GOT3 (cell line): ENCODE results near the gene ZSWIM4.
"Not testable (repeated sequence)": the region's sequence is repeated elsewhere in the genome, so short reads cannot be mapped to it uniquely, and the experiment has no call there.

Experiments used
- DNase-seq: peaks from one replicate; lab custom pipeline; 2025; ENCODE audit warnings: mixed read lengths; lab: John Stamatoyannopoulos, UW

ZSWIM4 gene

GRCh38 chr19:13850910-13851733, 55.9 kb downstream of the ZSWIM4 start:
- peak; percentile 69 for DNase-seq

- not testable (repeated sequence) for DNase-seq
These were observed 56.5 kb downstream of the ZSWIM4 start for GRCh38 chr19:13851734-13852114.

- DNase-seq = not testable (repeated sequence)
These were observed 57.0 kb downstream of the ZSWIM4 start for GRCh38 chr19:13852171-13852707.

- DNase-seq = no peak
These were observed 61.3 kb downstream of the ZSWIM4 start for GRCh38 chr19:13856497-13856896.

- DNase-seq = no peak
These were observed 64.2 kb downstream of the ZSWIM4 start for GRCh38 chr19:13859361-13859880.

- DNase-seq = no peak
These were observed 65.6 kb downstream of the ZSWIM4 start for GRCh38 chr19:13860679-13861391.

GRCh38 chr19:13861392-13861713, 66.1 kb downstream of the ZSWIM4 start:
- no peak for DNase-seq

GRCh38 chr19:13861714-13862531, 66.7 kb downstream of the ZSWIM4 start:
- DNase-seq = peak; percentile 81

- no peak for DNase-seq
These were observed 68.9 kb downstream of the ZSWIM4 start for GRCh38 chr19:13864046-13864666.

- no peak for DNase-seq
These were observed 69.7 kb downstream of the ZSWIM4 start for GRCh38 chr19:13864667-13865570.

- no peak for DNase-seq
These were observed 70.6 kb downstream of the ZSWIM4 start for GRCh38 chr19:13865571-13866462.

GRCh38 chr19:13866463-13867046, 71.3 kb downstream of the ZSWIM4 start:
- DNase-seq = no peak

GRCh38 chr19:13868663-13869062, 73.4 kb downstream of the ZSWIM4 start:
- DNase-seq = no peak

- no peak for DNase-seq
These were observed 74.0 kb downstream of the ZSWIM4 start for GRCh38 chr19:13869281-13869680.

GRCh38 chr19:13870873-13871272, 75.6 kb downstream of the ZSWIM4 start:
- no peak for DNase-seq

GRCh38 chr19:13872339-13872694, 77.1 kb downstream of the ZSWIM4 start:
- no peak for DNase-seq

- DNase-seq = no peak
These were observed 77.6 kb downstream of the ZSWIM4 start for GRCh38 chr19:13872695-13873389.

- DNase-seq = no peak
These were observed 78.7 kb downstream of the ZSWIM4 start for GRCh38 chr19:13873834-13874515.
